ENCODE results near the gene CYSTM1. TPM values are rescaled to one million over a fixed set of nuclear protein-coding genes. Genes with fewer than 3 reads are reported as not detected.

The CYSTM1 gene
- total RNA-seq, 3 donors from 2014 or later (not counting 1 experiment from before 2014, with no cell fraction given), result 3.9 to 4.9 (median 4.2) TPM

DNA sequence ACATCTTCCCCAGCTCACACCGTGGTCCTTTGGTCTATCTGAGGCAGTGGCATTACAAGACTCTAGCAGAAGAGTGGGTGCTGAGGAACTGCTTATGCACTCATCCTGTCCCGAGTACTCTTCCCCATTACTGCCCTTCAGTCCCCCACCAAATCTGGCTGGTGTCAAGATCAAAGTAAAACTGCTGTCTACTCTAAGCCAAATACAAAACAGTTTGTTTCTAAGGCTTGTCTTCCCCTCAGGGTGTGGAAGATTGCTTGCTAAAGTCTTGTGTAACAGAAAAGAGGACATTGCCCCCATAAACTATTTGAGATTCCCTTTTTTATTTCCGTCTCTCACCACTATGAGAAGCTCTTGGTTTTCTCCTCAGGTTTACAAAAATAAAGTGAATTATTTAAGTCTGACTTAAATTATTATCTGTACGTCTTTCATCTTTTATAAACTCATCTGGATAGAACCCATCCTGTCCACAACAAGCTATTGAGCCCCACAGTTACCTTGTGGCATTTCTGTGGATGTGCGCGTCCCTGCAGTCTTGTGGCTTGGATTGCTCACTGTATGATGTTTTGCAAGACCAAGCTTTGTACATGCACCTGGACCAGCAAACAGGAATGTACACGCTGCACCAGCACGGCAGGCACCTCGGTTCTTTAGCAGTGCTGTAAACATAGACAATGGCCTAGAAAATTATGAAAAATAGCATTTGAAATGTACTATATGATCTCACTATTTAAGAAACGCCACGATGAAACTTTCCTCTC is 61.0 kb downstream of the CYSTM1 start:
- H3K27me3 Mint-ChIP-seq (ENCODE audit: low read depth in 2 of 2), result peaks cover 0 to 9% of the 10 kb centered on the region in 2 donors
- Histone ChIP-seq H3K4me3 (ENCODE audit: low read length) (no peak overlapping the region), H3K36me3 (ENCODE audit: control insufficient read depth, insufficient read depth, low read length) (no peaks in the 10 kb centered on the region), H3K27me3 (ENCODE audit: control insufficient read depth, insufficient read depth, low read length) (no peaks in the 10 kb centered on the region), H3K9me3 (ENCODE audit: control insufficient read depth, insufficient read depth, low read length) (no peaks in the 10 kb centered on the region), H3K4me1 (ENCODE audit: control insufficient read depth, insufficient read depth, low read length) (no peaks in the 10 kb centered on the region), H3K27ac (ENCODE audit: low read length) (no peak overlapping the region)
- no peak for ATAC-seq
- no peaks in the 10 kb centered on the region for H3K36me3 Mint-ChIP-seq
- WGBS (ENCODE audit: insufficient coverage), result 72% methylated on average over 8 of the region's 11 CpGs
- TF ChIP-seq, protein P1, sequence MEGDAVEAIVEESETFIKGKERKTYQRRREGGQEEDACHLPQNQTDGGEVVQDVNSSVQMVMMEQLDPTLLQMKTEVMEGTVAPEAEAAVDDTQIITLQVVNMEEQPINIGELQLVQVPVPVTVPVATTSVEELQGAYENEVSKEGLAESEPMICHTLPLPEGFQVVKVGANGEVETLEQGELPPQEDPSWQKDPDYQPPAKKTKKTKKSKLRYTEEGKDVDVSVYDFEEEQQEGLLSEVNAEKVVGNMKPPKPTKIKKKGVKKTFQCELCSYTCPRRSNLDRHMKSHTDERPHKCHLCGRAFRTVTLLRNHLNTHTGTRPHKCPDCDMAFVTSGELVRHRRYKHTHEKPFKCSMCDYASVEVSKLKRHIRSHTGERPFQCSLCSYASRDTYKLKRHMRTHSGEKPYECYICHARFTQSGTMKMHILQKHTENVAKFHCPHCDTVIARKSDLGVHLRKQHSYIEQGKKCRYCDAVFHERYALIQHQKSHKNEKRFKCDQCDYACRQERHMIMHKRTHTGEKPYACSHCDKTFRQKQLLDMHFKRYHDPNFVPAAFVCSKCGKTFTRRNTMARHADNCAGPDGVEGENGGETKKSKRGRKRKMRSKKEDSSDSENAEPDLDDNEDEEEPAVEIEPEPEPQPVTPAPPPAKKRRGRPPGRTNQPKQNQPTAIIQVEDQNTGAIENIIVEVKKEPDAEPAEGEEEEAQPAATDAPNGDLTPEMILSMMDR (IDR thresholded peaks at IDR 0.05), result no peak
- DNase-seq, result no peak
- H3K27ac Mint-ChIP-seq, result no peak overlapping the region
- H3K4me1 Mint-ChIP-seq, result no peaks in the 10 kb centered on the region
- no peaks in the 10 kb centered on the region for H3K9me3 Mint-ChIP-seq
- no peak overlapping the region for H3K4me3 Mint-ChIP-seq
- intact Hi-C loops (cut with micrococcal nuclease), result no loop called here

DNA sequence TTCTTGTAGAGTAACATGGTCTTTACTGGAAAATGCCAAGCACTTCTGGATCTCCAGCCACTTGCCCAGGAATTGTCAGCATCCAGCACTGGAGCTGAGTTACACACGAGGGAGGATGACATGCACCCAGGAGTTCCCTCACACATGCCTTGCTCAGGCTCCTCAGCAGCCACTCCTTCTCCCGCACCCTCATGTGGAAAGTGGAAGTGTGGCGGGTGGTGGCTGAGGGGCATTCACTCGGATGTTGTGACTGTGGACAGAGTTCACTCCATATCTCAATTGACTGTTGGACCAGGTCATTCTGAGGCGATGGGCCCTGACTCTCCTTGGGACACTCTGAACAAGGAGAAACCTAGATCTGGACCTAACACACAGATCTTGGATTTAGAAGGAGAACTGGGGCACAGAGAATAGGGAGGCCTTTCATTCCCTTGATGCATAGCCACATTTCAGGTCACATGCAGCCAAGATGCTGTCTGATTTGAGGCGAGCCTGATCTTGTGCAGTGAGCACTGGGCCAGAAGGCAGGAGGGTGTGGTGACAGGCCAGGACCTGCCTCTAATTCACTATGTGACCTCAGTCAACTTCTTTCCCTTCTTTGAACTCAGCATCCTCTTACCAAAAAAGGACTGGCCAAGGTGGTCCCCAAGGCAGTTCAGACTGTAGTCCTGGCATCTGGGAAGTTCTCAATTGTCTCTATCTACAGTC is 62.1 kb downstream of the CYSTM1 start:
- no peaks in the 10 kb centered on the region for H3K9me3 Mint-ChIP-seq
- intact Hi-C loops (cut with micrococcal nuclease), result no loop called here
- no peak overlapping the region for H3K27ac Mint-ChIP-seq
- no peaks in the 10 kb centered on the region for H3K36me3 Mint-ChIP-seq
- no peak overlapping the region for H3K27ac ChIP-seq (ENCODE audit: low read length)
- H3K4me1 ChIP-seq (ENCODE audit: control insufficient read depth, insufficient read depth, low read length), result no peaks in the 10 kb centered on the region
- no peaks in the 10 kb centered on the region for H3K36me3 ChIP-seq (ENCODE audit: control insufficient read depth, insufficient read depth, low read length)
- ATAC-seq (no peak), DNase-seq (no peak)
- H3K27me3 Mint-ChIP-seq (ENCODE audit: low read depth in 2 of 2), result peaks cover 0 to 3% of the 10 kb centered on the region in 2 donors
- H3K9me3 ChIP-seq (ENCODE audit: control insufficient read depth, insufficient read depth, low read length), result no peaks in the 10 kb centered on the region
- no peak overlapping the region for H3K4me3 Mint-ChIP-seq
- TF ChIP-seq, protein P1 (IDR thresholded peaks at IDR 0.05), result no peak
- no peaks in the 10 kb centered on the region for H3K4me1 Mint-ChIP-seq
- no peak overlapping the region for H3K4me3 ChIP-seq (ENCODE audit: low read length)
- 87% methylated on average over 5 of the region's 6 CpGs for WGBS (ENCODE audit: insufficient coverage)
- no peaks in the 10 kb centered on the region for H3K27me3 ChIP-seq (ENCODE audit: control insufficient read depth, insufficient read depth, low read length)

DNA sequence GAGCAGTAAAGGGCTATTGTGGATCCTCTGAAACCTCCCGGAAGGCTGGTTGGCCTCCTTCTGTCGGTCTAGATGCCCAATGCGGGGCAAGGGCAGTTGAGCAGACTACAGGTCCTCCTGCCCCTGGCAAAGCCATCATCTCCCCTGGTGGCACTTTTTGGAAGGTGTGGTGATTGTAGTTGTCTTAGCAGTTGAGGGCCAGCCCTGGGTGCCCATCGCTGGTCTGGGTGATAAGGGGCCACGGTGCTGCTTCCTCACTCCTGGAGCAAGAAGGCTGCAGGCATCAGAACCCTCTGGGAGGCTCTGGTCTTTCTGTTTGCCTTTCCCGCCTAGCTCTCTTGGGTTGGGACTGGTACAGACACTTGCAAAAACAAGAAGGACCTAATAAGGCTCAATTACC is 63.8 kb downstream of the CYSTM1 start:
- Mint-ChIP-seq H3K36me3 (no peaks in the 10 kb centered on the region), H3K27me3 (ENCODE audit: low read depth in 2 of 2) (no peaks in the 10 kb centered on the region), H3K4me1 (no peaks in the 10 kb centered on the region), H3K9me3 (no peaks in the 10 kb centered on the region), H3K27ac (no peak overlapping the region), H3K4me3 (no peak overlapping the region)
- ATAC-seq (no peak), DNase-seq (no peak)
- TF ChIP-seq, protein P1 (IDR thresholded peaks at IDR 0.05), result no peak
- H3K27ac ChIP-seq (ENCODE audit: low read length), result no peak overlapping the region
- H3K4me1 ChIP-seq (ENCODE audit: control insufficient read depth, insufficient read depth, low read length), result no peaks in the 10 kb centered on the region
- intact Hi-C loops (cut with micrococcal nuclease), result no loop called here
- 95% methylated on average over 6 of the region's 6 CpGs for WGBS (ENCODE audit: insufficient coverage)
- no peaks in the 10 kb centered on the region for H3K9me3 ChIP-seq (ENCODE audit: control insufficient read depth, insufficient read depth, low read length)
- H3K27me3 ChIP-seq (ENCODE audit: control insufficient read depth, insufficient read depth, low read length), result no peaks in the 10 kb centered on the region
- no peak overlapping the region for H3K4me3 ChIP-seq (ENCODE audit: low read length)
- no peaks in the 10 kb centered on the region for H3K36me3 ChIP-seq (ENCODE audit: control insufficient read depth, insufficient read depth, low read length)
